ENCODE results near the gene GPR107.

Gene GPR107

GRCh38 chr9:130159915-130160670 lies 106.4 kb downstream of the GPR107 start:
- DNase-seq (ENCODE audit: low spot score) = no peak

GRCh38 chr9:130160862-130161470 lies 107.3 kb downstream of the GPR107 start:
- no peak for DNase-seq (ENCODE audit: low spot score)

GRCh38 chr9:130165579-130165978 lies 111.9 kb downstream of the GPR107 start:
- no peak for DNase-seq (ENCODE audit: low spot score)

GRCh38 chr9:130166399-130166798 lies 112.7 kb downstream of the GPR107 start:
- no peak for DNase-seq (ENCODE audit: low spot score)

GRCh38 chr9:130167927-130168326 lies 114.2 kb downstream of the GPR107 start:
- DNase-seq (ENCODE audit: low spot score) = no peak

GRCh38 chr9:130171226-130172148 lies 117.8 kb downstream of the GPR107 start:
- no peak for DNase-seq (ENCODE audit: low spot score)

GRCh38 chr9:130172161-130172857 lies 118.6 kb downstream of the GPR107 start, which contains the start of gene NCS1:
Gene NCS1, plus strand, starts transcription at chr9:130172404. Its CDS starts 260 bp downstream, at chr9:130172664.
- no peak for DNase-seq (ENCODE audit: low spot score)

GRCh38 chr9:130172858-130173665 lies 119.4 kb downstream of the GPR107 start:
- DNase-seq (ENCODE audit: low spot score) = no peak

- no peak for DNase-seq (ENCODE audit: low spot score)
Measured at GRCh38 chr9:130173666-130173983, 119.9 kb downstream of the GPR107 start.

- no peak for DNase-seq (ENCODE audit: low spot score)
Measured at GRCh38 chr9:130174025-130174424, 120.3 kb downstream of the GPR107 start.

GRCh38 chr9:130174920-130175321 lies 121.2 kb downstream of the GPR107 start:
- no peak for DNase-seq (ENCODE audit: low spot score)

- no peak for DNase-seq (ENCODE audit: low spot score)
Measured at GRCh38 chr9:130175355-130175754, 121.6 kb downstream of the GPR107 start.

- DNase-seq (ENCODE audit: low spot score) = no peak
Measured at GRCh38 chr9:130176760-130177159, 123.1 kb downstream of the GPR107 start.

GRCh38 chr9:130177898-130178805 lies 124.4 kb downstream of the GPR107 start:
- DNase-seq (ENCODE audit: low spot score) = no peak

GRCh38 chr9:130179331-130179907 lies 125.7 kb downstream of the GPR107 start:
- no peak for DNase-seq (ENCODE audit: low spot score)

GRCh38 chr9:130180516-130180915 lies 126.8 kb downstream of the GPR107 start:
- no peak for DNase-seq (ENCODE audit: low spot score)

GRCh38 chr9:130181678-130182380 lies 128.1 kb downstream of the GPR107 start:
- DNase-seq (ENCODE audit: low spot score) = no peak

- DNase-seq (ENCODE audit: low spot score) = no peak
Measured at GRCh38 chr9:130182381-130182909, 128.7 kb downstream of the GPR107 start.
